ENCODE data around the gene ENDOG. TPM values are rescaled to one million over a fixed set of nuclear protein-coding genes. Genes with fewer than 3 reads are reported as not detected.

ENDOG gene
- total RNA-seq, 1 experiment from 2014 or later: 27.2 TPM

GRCh38 chr9:128798896-128799295, 19.4 kb upstream of the ENDOG start:
- no peak for DNase-seq (ENCODE audit: extremely low read depth, low read depth)

- no peak for DNase-seq (ENCODE audit: extremely low read depth, low read depth)
Measured at GRCh38 chr9:128800061-128800460, 18.2 kb upstream of the ENDOG start.

- no peak for DNase-seq (ENCODE audit: extremely low read depth, low read depth)
Measured at GRCh38 chr9:128802482-128802881, 15.8 kb upstream of the ENDOG start.

GRCh38 chr9:128805661-128806060, 12.6 kb upstream of the ENDOG start:
- DNase-seq (ENCODE audit: extremely low read depth, low read depth): no peak

- DNase-seq (ENCODE audit: extremely low read depth, low read depth): no peak
Measured at GRCh38 chr9:128807827-128808226, 10.5 kb upstream of the ENDOG start.

- no peak for DNase-seq (ENCODE audit: extremely low read depth, low read depth)
Measured at GRCh38 chr9:128808543-128808942, 9.8 kb upstream of the ENDOG start.

- no peak for DNase-seq (ENCODE audit: extremely low read depth, low read depth)
Measured at GRCh38 chr9:128809036-128809599, 9.2 kb upstream of the ENDOG start.

GRCh38 chr9:128809831-128810230, 8.5 kb upstream of the ENDOG start:
- no peak for DNase-seq (ENCODE audit: extremely low read depth, low read depth)

- DNase-seq (ENCODE audit: extremely low read depth, low read depth): no peak
Measured at GRCh38 chr9:128810873-128811272, 7.4 kb upstream of the ENDOG start.

GRCh38 chr9:128818839-128819715, 777 bp downstream of the ENDOG start:
- no peak for DNase-seq (ENCODE audit: extremely low read depth, low read depth)

- no peak for DNase-seq (ENCODE audit: extremely low read depth, low read depth)
Measured at GRCh38 chr9:128819716-128820664, 1.7 kb downstream of the ENDOG start.

- no peak for DNase-seq (ENCODE audit: extremely low read depth, low read depth)
Measured at GRCh38 chr9:128820665-128821583, 2.6 kb downstream of the ENDOG start.

GRCh38 chr9:128821584-128822406, 3.5 kb downstream of the ENDOG start:
- no peak for DNase-seq (ENCODE audit: extremely low read depth, low read depth)

GRCh38 chr9:128822407-128823042, 4.2 kb downstream of the ENDOG start:
- no peak for DNase-seq (ENCODE audit: extremely low read depth, low read depth)

GRCh38 chr9:128823362-128823902, 5.1 kb downstream of the ENDOG start:
- no peak for DNase-seq (ENCODE audit: extremely low read depth, low read depth)

GRCh38 chr9:128823903-128824406, 5.7 kb downstream of the ENDOG start:
- DNase-seq (ENCODE audit: extremely low read depth, low read depth): no peak

GRCh38 chr9:128824911-128825310, 6.6 kb downstream of the ENDOG start:
- no peak for DNase-seq (ENCODE audit: extremely low read depth, low read depth)

Data from NCI-H460 (cell line).